ENCODE results near the gene UQCRFS1. TPM values are rescaled to one million over a fixed set of nuclear protein-coding genes. Genes with fewer than 3 reads are reported as not detected.

UQCRFS1 gene
- total RNA-seq, 3 donors from 2014 or later (not counting 1 experiment from before 2014, with no cell fraction given): 21.8 to 26.8 (median 23.9) TPM

GRCh38 chr19:29171525-29171924 is 41.4 kb downstream of the UQCRFS1 start:
- Histone ChIP-seq H3K27me3 (ENCODE audit: control insufficient read depth, insufficient read depth, low read length) (no peaks in the 10 kb centered on the region), H3K9me3 (ENCODE audit: control insufficient read depth, insufficient read depth, low read length) (peaks cover 3% of the 10 kb centered on the region), H3K4me1 (ENCODE audit: control insufficient read depth, insufficient read depth, low read length) (no peaks in the 10 kb centered on the region), H3K4me3 (ENCODE audit: low read length) (no peak overlapping the region), H3K36me3 (ENCODE audit: control insufficient read depth, insufficient read depth, low read length) (no peaks in the 10 kb centered on the region), H3K27ac (ENCODE audit: low read length) (no peak overlapping the region)
- WGBS (ENCODE audit: insufficient coverage): 91% methylated on average over 2 of the region's 2 CpGs
- Mint-ChIP-seq H3K36me3 (peaks cover 33% of the 10 kb centered on the region), H3K27me3 (ENCODE audit: low read depth in 2 of 2) (peaks cover 4 to 9% of the 10 kb centered on the region in 2 donors), H3K4me3 (no peak overlapping the region), H3K27ac (no peak overlapping the region), H3K9me3 (peaks cover 9 to 25% of the 10 kb centered on the region in 2 donors), H3K4me1 (no peaks in the 10 kb centered on the region)
- no peak for TF ChIP-seq CTCF (IDR thresholded peaks at IDR 0.05)
- ATAC-seq (no peak), DNase-seq (no peak)
- intact Hi-C loops (cut with micrococcal nuclease): no loop called here

DNA sequence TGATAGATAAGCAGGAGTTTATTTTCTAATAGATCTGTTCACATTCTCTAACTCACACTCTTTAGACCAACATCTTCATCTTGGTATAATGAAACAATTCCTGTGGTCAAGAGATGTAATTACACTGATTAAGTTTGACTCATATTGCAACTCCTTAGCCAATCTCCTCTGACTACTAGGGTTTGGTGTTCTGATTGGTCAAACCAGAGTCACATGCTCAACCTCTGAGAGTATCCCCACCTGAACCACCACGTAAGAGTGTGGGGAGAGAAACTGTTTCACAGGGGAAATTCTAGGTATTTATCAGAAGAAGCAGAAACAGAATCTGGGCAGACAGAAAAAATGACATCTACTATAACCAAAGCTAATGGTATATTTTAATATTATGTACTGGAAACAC is 42.4 kb downstream of the UQCRFS1 start:
- no peaks in the 10 kb centered on the region for H3K27me3 ChIP-seq (ENCODE audit: control insufficient read depth, insufficient read depth, low read length)
- no peak overlapping the region for H3K4me3 ChIP-seq (ENCODE audit: low read length)
- H3K4me1 ChIP-seq (ENCODE audit: control insufficient read depth, insufficient read depth, low read length): no peaks in the 10 kb centered on the region
- Mint-ChIP-seq H3K36me3 (peaks cover 23% of the 10 kb centered on the region), H3K27me3 (ENCODE audit: low read depth in 2 of 2) (peaks cover 6 to 15% of the 10 kb centered on the region in 2 donors), H3K4me3 (no peak overlapping the region), H3K27ac (no peak overlapping the region), H3K4me1 (no peaks in the 10 kb centered on the region), H3K9me3 (peaks cover 9 to 16% of the 10 kb centered on the region in 2 donors)
- H3K9me3 ChIP-seq (ENCODE audit: control insufficient read depth, insufficient read depth, low read length): peaks cover 3% of the 10 kb centered on the region
- ATAC-seq: no peak
- no peaks in the 10 kb centered on the region for H3K36me3 ChIP-seq (ENCODE audit: control insufficient read depth, insufficient read depth, low read length)
- no CpG with 5 or more reads among the region's 1 CpG for WGBS (ENCODE audit: insufficient coverage)
- intact Hi-C loops (cut with micrococcal nuclease): no loop called here
- no peak overlapping the region for H3K27ac ChIP-seq (ENCODE audit: low read length)
- DNase-seq: no peak
- TF ChIP-seq CTCF (IDR thresholded peaks at IDR 0.05): no peak

GRCh38 chr19:29162694-29163093 is 50.3 kb downstream of the UQCRFS1 start:
- Histone ChIP-seq H3K27ac (ENCODE audit: low read length) (no peak overlapping the region), H3K9me3 (ENCODE audit: control insufficient read depth, insufficient read depth, low read length) (peaks cover 3% of the 10 kb centered on the region), H3K4me1 (ENCODE audit: control insufficient read depth, insufficient read depth, low read length) (no peaks in the 10 kb centered on the region), H3K27me3 (ENCODE audit: control insufficient read depth, insufficient read depth, low read length) (no peaks in the 10 kb centered on the region), H3K36me3 (ENCODE audit: control insufficient read depth, insufficient read depth, low read length) (no peaks in the 10 kb centered on the region), H3K4me3 (ENCODE audit: low read length) (no peak overlapping the region)
- H3K27me3 Mint-ChIP-seq (ENCODE audit: low read depth in 2 of 2): peaks cover 7 to 14% of the 10 kb centered on the region in 2 donors
- DNase-seq: no peak
- H3K4me3 Mint-ChIP-seq: no peak overlapping the region
- intact Hi-C loops (cut with micrococcal nuclease): no loop called here
- H3K36me3 Mint-ChIP-seq: peaks cover 6% of the 10 kb centered on the region
- no peak overlapping the region for H3K27ac Mint-ChIP-seq
- no peak for TF ChIP-seq CTCF (IDR thresholded peaks at IDR 0.05)
- no peaks in the 10 kb centered on the region for H3K4me1 Mint-ChIP-seq
- 36% methylated on average over 3 of the region's 3 CpGs for WGBS (ENCODE audit: insufficient coverage)
- no peak for ATAC-seq
- H3K9me3 Mint-ChIP-seq: peaks cover 2 to 3% of the 10 kb centered on the region in 2 donors

GRCh38 chr19:29155683-29156082 is 57.3 kb downstream of the UQCRFS1 start:
- ATAC-seq: no peak
- Histone ChIP-seq H3K4me1 (ENCODE audit: control insufficient read depth, insufficient read depth, low read length) (no peaks in the 10 kb centered on the region), H3K36me3 (ENCODE audit: control insufficient read depth, insufficient read depth, low read length) (no peaks in the 10 kb centered on the region), H3K27ac (ENCODE audit: low read length) (no peak overlapping the region), H3K9me3 (ENCODE audit: control insufficient read depth, insufficient read depth, low read length) (peaks cover 9% of the 10 kb centered on the region), H3K4me3 (ENCODE audit: low read length) (no peak overlapping the region), H3K27me3 (ENCODE audit: control insufficient read depth, insufficient read depth, low read length) (no peaks in the 10 kb centered on the region)
- H3K4me1 Mint-ChIP-seq: no peaks in the 10 kb centered on the region
- H3K4me3 Mint-ChIP-seq: no peak overlapping the region
- intact Hi-C loops (cut with micrococcal nuclease): no loop called here
- H3K27ac Mint-ChIP-seq: no peak overlapping the region
- H3K36me3 Mint-ChIP-seq: peaks cover 31% of the 10 kb centered on the region
- H3K9me3 Mint-ChIP-seq: peaks cover 19% of the 10 kb centered on the region in 2 donors
- WGBS (ENCODE audit: insufficient coverage): 78% methylated on average over 1 of the region's 2 CpGs
- peaks cover 7 to 9% of the 10 kb centered on the region in 2 donors for H3K27me3 Mint-ChIP-seq (ENCODE audit: low read depth in 2 of 2)
- DNase-seq: no peak
- no peak for TF ChIP-seq CTCF (IDR thresholded peaks at IDR 0.05)

Data from natural killer cell (primary cell).